GM12892 (cell line): ENCODE results near the gene LSMEM2.
A peak's percentile ranks its signal among the peaks of the same experiment; 100 is the strongest.

ENCODE experiments used
- POLR2A ChIP-seq: IDR thresholded peaks from 2 replicates; pipeline ENCODE4 v1.6.1; 2011; ENCODE audit warnings: low read depth, low read length, control low read depth
- POLR2AphosphoS5 ChIP-seq: IDR thresholded peaks from 2 replicates; pipeline ENCODE4 v1.6.1; 2011; ENCODE audit warnings: low read depth, low read length, control low read depth
- TAF1 ChIP-seq: IDR thresholded peaks from 2 replicates; pipeline ENCODE4 v1.6.1; 2011; ENCODE audit warnings: low read depth, mild to moderate bottlenecking, control low read depth, low read length, borderline replicate concordance

GRCh38 chr3:50235716-50236483 is 43.0 kb upstream of the LSMEM2 start, which contains the start of gene GNAI2:
- TF ChIP-seq POLR2A (peak; percentile 94), POLR2AphosphoS5 (peak; percentile 87), TAF1 (peak; percentile 97)
